Adrenal gland (tissue), 12 donors: ENCODE measurements around the gene SRR. TPM values are rescaled to one million over a fixed set of nuclear protein-coding genes. Genes with fewer than 3 reads are reported as not detected.

Source experiments
- DNase-seq, 7 donors: peaks; one replicate each; pipeline ENCODE4 v3.0.0-alpha.2; 2019 to 2020
- H3K27ac ChIP-seq, 5 donors: fragments of 200-600 bp; sonication (generic) in 4 of 5; 1 replicate in 3 of 5; 2 replicates in 2 of 5; pipeline versions ENCODE4 v1.5.1 to v1.8.0; 2016 to 2020; ENCODE audit warnings: mild to moderate bottlenecking in 1 of 5
- H3K27me3 ChIP-seq: fragments of 200-600 bp; 2 replicates; pipeline ENCODE4 v1.8.0; 2021
- H3K36me3 ChIP-seq, 2 donors: fragments of 200-600 bp; replicated peaks in 1 of 2; 1 replicate in 1 of 2; 2 replicates in 1 of 2; pipeline versions ENCODE4 v1.5.1 to v1.8.0; 2018 to 2022
- H3K4me1 ChIP-seq, 2 donors: fragments of 200-600 bp; replicated peaks in 1 of 2; 1 replicate in 1 of 2; 2 replicates in 1 of 2; pipeline versions ENCODE4 v1.5.1 to v1.8.0; 2018 to 2021
- H3K4me3 ChIP-seq, 4 donors: fragments of 200-600 bp; sonication (generic) in 3 of 4; one replicate each; pipeline ENCODE4 v1.5.1; 2016 to 2018
- H3K9me3 ChIP-seq, 3 donors: fragments of 200-600 bp; sonication (generic) in 1 of 3; replicated peaks in 1 of 3; 1 replicate in 2 of 3; 2 replicates in 1 of 3; pipeline versions ENCODE4 v1.5.1 to v1.8.0; 2016 to 2021
- CTCF ChIP-seq, 6 experiments: fragments of 450-650 bp in 4 of 6; fragments of 200-600 bp in 2 of 6; sonication (generic) in 1 of 6; IDR thresholded peaks; 1 replicate in 5 of 6; 2 replicates in 1 of 6; pipeline versions ENCODE4 v1.5.1 to v1.8.0; 2016 to 2021; ENCODE audit warnings: antibody characterized with exemption in 6 of 6, mild to moderate bottlenecking in 2 of 6, moderate library complexity in 1 of 6
- POLR2A ChIP-seq, 2 donors: fragments of 450-650 bp; IDR thresholded peaks; one replicate each; pipeline ENCODE4 v1.6.1; 2017; ENCODE audit warnings: antibody characterized with exemption in 2 of 2, mild to moderate bottlenecking in 2 of 2, moderate library complexity in 1 of 2
- WGBS, 4 donors: extraction: QIAGEN DNeasy Blood & Tissue Kit in 2 of 4; methylation state at CpG; one replicate each; pipeline versions ENCODE4 v1.1.5 to v1.1.7; 2013 to 2017; 5-methylcytosine and 5-hydroxymethylcytosine counted together
- intact Hi-C, 2 donors: fragments of 100-400 bp; cut with DNase I; formaldehyde crosslinking; loops; one replicate each; pipeline versions ENCODE4 v1.14.1 to v1.15.0; 2022 to 2023
- polyA plus RNA-seq, 3 donors: library from polyadenylated mRNA; stranded (reverse); fragments of 200-250 nt in 2 of 3; fragments of 350-450 nt in 1 of 3; fragmentation: Illumina TruSeq in 1 of 3; extraction: RNeasy Lipid Tissue Mini Kit (QIAGEN cat#74804) in 1 of 3; gene quantifications; one replicate each; pipeline ENCODE4 v1.2.3, GENCODE V29; 2013 to 2014
- total RNA-seq, 9 donors: library from RNA; depleted of rRNA in 4 of 9; stranded (reverse); fragments of >200 nt in 4 of 9; fragments of 120-200 nt in 1 of 9; fragmentation: NEBNext Ultra II Directional in 1 of 9; extraction: Animal tissue kit (Norgen Biotek cat#: 25700) in 1 of 9; gene quantifications; one replicate each; pipeline versions ENCODE4 v1.1.0 to v1.2.4, GENCODE V29; 2013 to 2023
- donor health status: healthy with polysubstance abuse.
- donor health status: Bipolar disorder and iron deficiency.
- donor health status: DM: yes; HTN: yes; CAD: no.
- donor health status: DM: no; HTN: no; CAD: no.
- donor health status: DM: no; HTN: no; CAD: no.
- donor health status: DM: yes; HTN: yes; CAD: no.

SRR gene
- total and polyA plus RNA-seq, 12 donors: 3.8 to 58.6 (median 17.1) TPM

GRCh38 chr17:2337544-2338314, 34.0 kb downstream of the SRR start:
- no peaks in the 10 kb centered on the region for H3K27me3 ChIP-seq
- H3K36me3 ChIP-seq: peaks cover 0 to 25% of the 10 kb centered on the region in 2 donors
- peak; percentile 74 to 88 (median 81) for DNase-seq
- H3K27ac ChIP-seq: peak overlapping the region; percentile 47 to 94 (median 86)
- TF ChIP-seq CTCF (IDR thresholded peaks at IDR 0.05): peak in 1 of 6 experiments; percentile 8
- TF ChIP-seq POLR2A (IDR thresholded peaks at IDR 0.05): peak; percentile 57 to 87
- H3K9me3 ChIP-seq: no peaks in the 10 kb centered on the region
- intact Hi-C loops: no loop called here
- 0 to 1% (median 1%) methylated on average over 11 to 92 of the region's 92 CpGs for WGBS, 4 donors
- H3K4me3 ChIP-seq: peak overlapping the region in 3 of 4 donors; percentile 39 to 99 (median 72)
- H3K4me1 ChIP-seq: peaks cover 12 to 13% of the 10 kb centered on the region in 2 donors

GRCh38 chr17:2338315-2338657, 34.5 kb downstream of the SRR start:
- Histone ChIP-seq H3K36me3 (peaks cover 0 to 20% of the 10 kb centered on the region in 2 donors), H3K4me3 (peak overlapping the region in 2 of 4 donors; percentile 39 to 99), H3K27me3 (no peaks in the 10 kb centered on the region), H3K27ac (peak overlapping the region in 4 of 5 donors; percentile 85 to 94 (median 86)), H3K4me1 (peaks cover 12 to 15% of the 10 kb centered on the region in 2 donors), H3K9me3 (no peaks in the 10 kb centered on the region)
- intact Hi-C loops: no loop called here
- WGBS, 4 donors: 7 to 19% (median 13%) methylated on average over 3 to 5 of the region's 5 CpGs
- DNase-seq: peak in 6 of 7 donors; percentile 30 to 53 (median 43)
- TF ChIP-seq POLR2A (IDR thresholded peaks at IDR 0.05) (no peak), CTCF (IDR thresholded peaks at IDR 0.05) (no peak)

GRCh38 chr17:2343421-2343820, 39.7 kb downstream of the SRR start:
- peak in 3 of 7 donors; percentile 20 to 79 (median 41) for DNase-seq
- peaks cover 0 to 9% of the 10 kb centered on the region in 2 donors for H3K36me3 ChIP-seq
- 65 to 76% (median 70%) methylated on average over 5 of the region's 5 CpGs for WGBS, 4 donors

GRCh38 chr17:2344528-2344927, 40.8 kb downstream of the SRR start:
- H3K4me1 ChIP-seq: peaks cover 0 to 15% of the 10 kb centered on the region in 2 donors
- H3K36me3 ChIP-seq: peaks cover 0 to 9% of the 10 kb centered on the region in 2 donors
- intact Hi-C loops: no loop called here
- H3K27ac ChIP-seq: no peak overlapping the region
- no peak overlapping the region for H3K4me3 ChIP-seq
- DNase-seq: no peak
- H3K27me3 ChIP-seq: no peaks in the 10 kb centered on the region
- 84 to 87% (median 86%) methylated on average over 10 of the region's 10 CpGs for WGBS, 4 donors
- TF ChIP-seq CTCF (IDR thresholded peaks at IDR 0.05) (no peak), POLR2A (IDR thresholded peaks at IDR 0.05) (no peak)
- no peaks in the 10 kb centered on the region for H3K9me3 ChIP-seq

More at GRCh38 chr17:2343421-2343820, 39.7 kb downstream of the SRR start:
- peaks cover 0 to 16% of the 10 kb centered on the region in 2 donors for H3K4me1 ChIP-seq
- no peak overlapping the region for H3K27ac ChIP-seq
- no peak for TF ChIP-seq POLR2A (IDR thresholded peaks at IDR 0.05)
- no peak for TF ChIP-seq CTCF (IDR thresholded peaks at IDR 0.05)
- no peaks in the 10 kb centered on the region for H3K27me3 ChIP-seq
- intact Hi-C loops: no loop called here
- H3K9me3 ChIP-seq: no peaks in the 10 kb centered on the region
- no peak overlapping the region for H3K4me3 ChIP-seq
